ENCODE data around the gene ADIPOR2.

The ADIPOR2 gene

GRCh38 chr12:1834186-1834925 lies 143.5 kb downstream of the ADIPOR2 start:
- H3K4me3 ChIP-seq: no peak overlapping the region
- H3K27me3 ChIP-seq: peaks cover 0 to 51% of the 10 kb centered on the region in 2 donors
- no peak for DNase-seq
- H3K36me3 ChIP-seq: no peaks in the 10 kb centered on the region
- no peaks in the 10 kb centered on the region for H3K4me1 ChIP-seq
- TF ChIP-seq, protein P1, sequence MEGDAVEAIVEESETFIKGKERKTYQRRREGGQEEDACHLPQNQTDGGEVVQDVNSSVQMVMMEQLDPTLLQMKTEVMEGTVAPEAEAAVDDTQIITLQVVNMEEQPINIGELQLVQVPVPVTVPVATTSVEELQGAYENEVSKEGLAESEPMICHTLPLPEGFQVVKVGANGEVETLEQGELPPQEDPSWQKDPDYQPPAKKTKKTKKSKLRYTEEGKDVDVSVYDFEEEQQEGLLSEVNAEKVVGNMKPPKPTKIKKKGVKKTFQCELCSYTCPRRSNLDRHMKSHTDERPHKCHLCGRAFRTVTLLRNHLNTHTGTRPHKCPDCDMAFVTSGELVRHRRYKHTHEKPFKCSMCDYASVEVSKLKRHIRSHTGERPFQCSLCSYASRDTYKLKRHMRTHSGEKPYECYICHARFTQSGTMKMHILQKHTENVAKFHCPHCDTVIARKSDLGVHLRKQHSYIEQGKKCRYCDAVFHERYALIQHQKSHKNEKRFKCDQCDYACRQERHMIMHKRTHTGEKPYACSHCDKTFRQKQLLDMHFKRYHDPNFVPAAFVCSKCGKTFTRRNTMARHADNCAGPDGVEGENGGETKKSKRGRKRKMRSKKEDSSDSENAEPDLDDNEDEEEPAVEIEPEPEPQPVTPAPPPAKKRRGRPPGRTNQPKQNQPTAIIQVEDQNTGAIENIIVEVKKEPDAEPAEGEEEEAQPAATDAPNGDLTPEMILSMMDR (IDR thresholded peaks at IDR 0.05): no peak
- H3K27ac ChIP-seq: no peak overlapping the region
- intact Hi-C loops (cut with DNase I; ENCODE audit: low total_unique reads): no loop called here
- H3K9me3 ChIP-seq: no peaks in the 10 kb centered on the region

- no peaks in the 10 kb centered on the region for H3K9me3 ChIP-seq
- H3K27ac ChIP-seq: no peak overlapping the region
- H3K4me1 ChIP-seq: no peaks in the 10 kb centered on the region
- H3K4me3 ChIP-seq: no peak overlapping the region
- H3K27me3 ChIP-seq: peaks cover 0 to 40% of the 10 kb centered on the region in 2 donors
- TF ChIP-seq, protein P1 (IDR thresholded peaks at IDR 0.05): no peak
- DNase-seq: no peak
- H3K36me3 ChIP-seq: no peaks in the 10 kb centered on the region
- intact Hi-C loops (cut with DNase I; ENCODE audit: low total_unique reads): no loop called here
Observed at GRCh38 chr12:1835211-1836131, 144.6 kb downstream of the ADIPOR2 start.

GRCh38 chr12:1836241-1836803 lies 145.5 kb downstream of the ADIPOR2 start:
- no peaks in the 10 kb centered on the region for H3K4me1 ChIP-seq
- intact Hi-C loops (cut with DNase I; ENCODE audit: low total_unique reads): no loop called here
- no peaks in the 10 kb centered on the region for H3K36me3 ChIP-seq
- TF ChIP-seq, protein P1 (IDR thresholded peaks at IDR 0.05): no peak
- H3K4me3 ChIP-seq: no peak overlapping the region
- H3K27ac ChIP-seq: no peak overlapping the region
- H3K9me3 ChIP-seq: no peaks in the 10 kb centered on the region
- DNase-seq: no peak
- peaks cover 0 to 34% of the 10 kb centered on the region in 2 donors for H3K27me3 ChIP-seq

DNA sequence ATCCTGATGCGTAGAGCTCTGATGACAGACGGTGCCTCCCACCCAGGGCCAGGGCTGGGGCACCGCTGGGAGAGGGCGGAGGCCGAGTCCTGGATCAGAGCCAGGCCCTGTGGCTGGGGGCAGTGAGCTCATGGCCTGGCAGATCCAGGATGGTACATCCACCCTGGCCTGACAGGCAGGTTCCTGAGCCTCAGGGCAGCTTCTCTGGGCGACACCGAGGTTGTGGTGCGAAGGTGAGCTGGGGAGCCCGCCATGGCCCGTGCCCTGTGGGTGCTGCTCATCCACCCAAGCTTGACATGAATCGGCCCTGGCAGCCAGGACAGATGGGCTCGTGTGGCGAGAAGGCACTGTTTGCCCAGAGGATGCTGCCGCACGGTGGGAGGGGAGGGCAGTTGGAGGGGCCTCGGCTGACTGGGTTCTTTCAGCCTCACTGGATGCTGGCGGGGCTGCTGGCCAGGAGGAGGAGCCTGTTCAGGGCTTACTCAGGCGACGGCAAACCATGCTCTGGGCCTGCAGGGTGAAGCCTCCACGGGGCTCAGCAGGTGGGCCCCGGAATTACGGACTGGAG lies 146.1 kb downstream of the ADIPOR2 start:
- intact Hi-C loops (cut with DNase I; ENCODE audit: low total_unique reads): no loop called here
- Histone ChIP-seq H3K4me3 (no peak overlapping the region), H3K27me3 (peaks cover 0 to 28% of the 10 kb centered on the region in 2 donors), H3K27ac (no peak overlapping the region), H3K9me3 (no peaks in the 10 kb centered on the region), H3K36me3 (no peaks in the 10 kb centered on the region), H3K4me1 (no peaks in the 10 kb centered on the region)
- TF ChIP-seq, protein P1 (IDR thresholded peaks at IDR 0.05): no peak
- DNase-seq: no peak

DNA sequence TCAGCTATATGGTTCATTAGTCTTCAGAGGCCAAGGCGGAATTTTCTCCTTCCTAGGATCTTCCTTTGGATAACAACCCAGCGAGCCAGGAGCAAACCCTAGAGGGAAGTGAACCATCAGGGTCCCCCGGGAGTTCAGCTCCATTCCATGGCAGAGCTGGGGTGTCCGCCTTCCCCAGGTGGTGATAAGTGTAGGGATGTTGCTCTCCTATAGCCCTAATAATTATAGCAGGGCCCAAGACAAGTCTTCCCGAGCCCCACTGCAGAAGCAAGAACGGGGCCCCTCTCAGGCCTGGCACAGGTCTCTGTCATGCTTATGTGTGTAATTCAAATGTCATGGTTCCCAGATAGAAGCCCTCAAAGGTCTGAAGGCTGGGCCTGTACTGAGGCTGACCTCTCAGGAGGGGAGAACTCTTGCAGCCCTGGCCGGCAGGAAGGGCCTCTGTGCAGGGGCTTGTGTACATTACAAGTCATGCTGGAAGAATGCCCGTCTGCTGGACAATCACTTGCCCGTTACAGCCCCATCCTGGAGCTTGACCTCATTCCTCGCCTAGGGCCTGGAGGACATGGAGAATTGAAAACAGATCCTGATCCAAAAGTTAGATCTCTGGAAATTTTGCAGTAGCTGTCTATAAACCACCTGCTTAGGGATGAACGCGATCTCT lies 146.8 kb downstream of the ADIPOR2 start:
- TF ChIP-seq, protein P1 (IDR thresholded peaks at IDR 0.05): no peak
- intact Hi-C loops (cut with DNase I; ENCODE audit: low total_unique reads): no loop called here
- no peaks in the 10 kb centered on the region for H3K4me1 ChIP-seq
- H3K9me3 ChIP-seq: no peaks in the 10 kb centered on the region
- no peak overlapping the region for H3K4me3 ChIP-seq
- no peaks in the 10 kb centered on the region for H3K36me3 ChIP-seq
- H3K27ac ChIP-seq: no peak overlapping the region
- no peak for DNase-seq
- H3K27me3 ChIP-seq: peaks cover 0 to 33% of the 10 kb centered on the region in 2 donors
